Umbilical cord (tissue), 1 donor: ENCODE measurements around the gene LUZP1. TPM values are rescaled to one million over a fixed set of nuclear protein-coding genes. Genes with fewer than 3 reads are reported as not detected.

ENCODE experiments used
- total RNA-seq: library from RNA; depleted of rRNA; stranded (reverse); fragments of >200 nt; gene quantifications from one replicate; pipeline ENCODE4 v1.2.3, GENCODE V29; 2014; ENCODE audit warnings: low replicate concordance; ENCODE audit not compliant: insufficient read depth

The LUZP1 gene
- total RNA-seq, 1 donor from 2014 or later, result 13.0 TPM

Other genes starting within 250 kb of the LUZP1 start
- not detected for gene LACTBL1, start 196.0 kb downstream of the LUZP1 start, total RNA-seq
- 3.9 TPM for gene TEX46, start 153.0 kb downstream of the LUZP1 start, total RNA-seq
- gene KDM1A, start 149.4 kb downstream of the LUZP1 start, total RNA-seq, result 75.1 TPM
- 1.4 TPM for gene HTR1D, start 48.6 kb upstream of the LUZP1 start, total RNA-seq
- gene HNRNPR, start 175.4 kb upstream of the LUZP1 start, total RNA-seq, result 85.7 TPM
- 21.4 TPM for gene ZNF436, start 201.0 kb upstream of the LUZP1 start, total RNA-seq